Measurements from ENCODE around the gene MR1.
A peak's percentile ranks its signal among the peaks of the same experiment; 100 is the strongest.

The MR1 gene

DNA sequence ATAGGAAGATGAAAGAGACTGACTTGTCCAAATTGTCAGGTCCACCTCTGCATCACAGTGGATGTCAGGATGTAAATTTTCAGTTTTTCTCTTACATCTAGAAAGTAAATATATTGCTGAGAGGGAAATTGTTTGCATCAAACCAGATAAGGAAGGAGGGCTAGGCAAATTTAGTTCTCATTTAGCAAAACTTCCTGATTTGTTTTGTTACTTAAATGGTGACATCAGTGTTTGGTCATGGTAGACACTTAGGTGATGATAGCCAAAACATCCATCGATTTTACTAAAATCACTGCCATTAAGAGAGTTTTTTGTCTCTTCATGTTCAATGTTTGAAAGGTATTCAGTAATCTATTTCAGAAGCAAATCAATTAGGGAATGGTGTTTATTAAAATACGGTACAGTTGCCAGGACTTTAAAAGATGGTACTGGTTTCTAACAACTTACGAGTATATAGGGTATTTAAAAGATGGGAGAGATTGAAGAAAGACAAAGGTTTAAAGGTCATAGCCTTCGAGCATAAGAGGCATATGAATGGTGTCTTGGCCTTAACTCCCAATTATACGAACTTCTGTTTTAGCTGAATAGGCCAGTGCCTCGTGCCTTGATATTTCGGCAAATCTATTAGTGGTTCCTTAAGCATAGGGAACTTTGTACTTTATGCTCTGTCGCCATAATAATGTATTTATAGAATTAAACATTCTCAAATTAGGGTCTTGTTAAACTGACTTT, 57.7 kb downstream of the MR1 start:
- no peak for DNase-seq

DNA sequence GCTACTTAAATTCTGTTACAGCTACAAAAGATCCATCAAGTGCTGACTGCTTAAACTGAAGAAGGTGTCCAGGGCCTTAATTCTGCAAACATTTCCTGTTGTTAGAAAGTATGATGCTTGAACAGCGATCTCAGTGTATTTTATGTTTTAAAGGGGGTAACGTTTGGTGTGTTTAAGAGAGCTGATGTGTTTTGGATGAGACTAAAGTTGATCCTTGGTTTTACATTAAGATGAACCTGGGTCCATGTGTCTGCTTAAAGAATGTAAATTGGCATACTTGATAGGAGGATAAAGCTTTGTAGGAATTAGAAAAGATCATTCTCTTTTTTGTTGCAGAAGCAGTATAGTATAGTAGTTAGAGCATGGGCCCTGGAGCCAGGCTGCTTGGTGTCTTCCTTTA, 58.3 kb downstream of the MR1 start:
- DNase-seq = no peak

DNA sequence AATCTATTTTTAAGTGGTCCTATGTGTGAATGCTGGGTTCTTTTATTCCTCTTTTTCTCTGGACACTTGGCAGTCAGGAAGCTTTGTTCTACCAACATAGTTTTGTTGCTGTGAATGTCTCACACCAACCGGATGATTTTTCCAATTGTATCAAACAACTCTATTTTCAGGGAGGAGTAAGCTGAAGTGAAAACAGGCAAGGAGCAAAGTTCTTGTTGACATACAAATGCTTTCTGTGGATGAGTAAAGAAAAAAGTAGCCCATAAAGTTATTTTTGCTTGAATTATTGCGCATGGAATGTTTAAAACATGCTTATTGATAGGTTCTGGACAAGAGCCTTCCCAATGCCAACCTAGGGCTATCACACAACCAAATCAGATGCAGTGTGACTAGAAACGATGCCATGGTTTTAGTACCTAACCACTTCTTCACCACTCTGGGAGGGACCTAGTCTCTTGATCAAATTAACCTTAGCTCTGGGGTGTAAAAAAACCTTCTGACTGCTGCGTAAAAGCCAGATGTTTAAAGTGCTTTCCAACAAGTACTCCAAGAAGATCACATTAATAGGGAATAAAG, 59.2 kb downstream of the MR1 start:
- DNase-seq = no peak

DNA sequence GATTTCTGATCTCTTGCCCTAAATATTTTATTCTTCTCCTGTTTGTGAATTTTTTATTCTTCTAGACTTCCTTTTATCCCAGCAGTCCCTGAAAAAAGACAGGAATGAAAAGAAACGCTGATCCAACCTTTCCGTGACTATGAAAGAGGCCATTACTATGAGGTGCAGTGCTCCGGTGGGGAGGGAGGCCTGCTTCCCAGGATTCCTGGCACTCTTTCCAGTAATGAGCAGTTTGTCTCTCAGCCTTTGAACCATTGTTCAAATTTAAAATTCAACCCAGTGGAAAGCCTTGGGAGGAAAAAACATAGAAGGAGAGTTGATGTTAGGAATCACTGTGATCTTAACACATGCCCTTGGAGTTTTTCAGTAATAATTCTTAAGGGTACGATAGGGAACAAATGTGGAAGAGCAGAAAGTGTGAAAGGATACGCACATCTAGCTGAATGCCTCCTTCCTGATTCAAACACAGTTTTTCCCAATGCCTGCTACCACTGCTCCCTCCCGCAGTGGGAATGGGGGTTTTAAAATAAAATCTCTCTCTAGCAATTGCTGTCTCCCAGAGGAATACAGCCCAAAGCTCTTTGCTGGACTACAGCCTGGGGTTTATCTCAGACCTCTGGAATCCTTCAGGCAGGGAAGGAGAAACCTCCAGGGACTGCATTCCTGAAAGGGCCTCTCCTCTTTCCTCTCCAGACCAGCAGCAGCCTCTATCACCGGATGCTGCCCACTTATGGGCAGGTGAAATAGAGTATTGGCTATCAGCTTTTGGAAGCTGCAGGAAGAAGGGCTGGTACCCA, 60.8 kb downstream of the MR1 start:
- DNase-seq = no peak

DNA sequence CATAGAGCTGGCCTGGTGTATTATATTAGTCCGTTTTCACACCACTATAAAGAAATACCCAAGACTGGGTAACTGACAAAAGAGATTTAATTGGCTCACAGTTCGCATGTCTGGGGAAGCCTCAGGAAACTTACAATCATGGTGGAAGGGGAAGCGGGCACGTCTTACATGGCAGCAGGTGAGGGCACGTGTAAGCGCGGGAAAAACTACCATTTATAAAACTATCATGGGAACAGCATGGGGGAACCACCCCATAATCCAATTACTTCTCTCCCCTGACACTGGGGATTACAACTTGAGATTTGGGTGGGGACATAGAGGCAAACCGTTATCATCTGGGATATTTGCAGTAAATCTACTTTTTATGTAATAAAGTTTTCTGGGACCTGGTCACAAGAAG, 61.5 kb downstream of the MR1 start:
- no peak for DNase-seq

DNA sequence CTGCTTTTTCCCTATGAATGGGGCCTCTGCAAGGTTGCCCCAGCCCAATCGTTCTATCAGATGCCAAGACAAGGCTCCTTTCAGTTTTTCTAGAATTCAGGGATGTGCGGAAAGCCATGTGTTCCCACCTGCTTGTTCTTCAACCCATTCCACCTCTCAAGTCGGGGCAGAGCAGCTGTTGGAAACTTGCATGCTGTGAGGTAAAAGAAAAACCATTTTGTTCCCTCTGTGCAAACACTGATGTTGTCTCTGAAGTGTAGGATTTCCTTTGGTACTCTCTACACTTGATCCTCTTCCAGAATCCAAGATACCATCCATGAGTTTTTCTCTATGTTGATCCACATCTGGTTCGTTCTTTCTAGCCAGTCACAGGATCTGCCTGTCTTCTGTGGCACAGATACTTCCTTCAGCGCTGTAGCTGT, 62.0 kb downstream of the MR1 start:
- DNase-seq = no peak

DNA sequence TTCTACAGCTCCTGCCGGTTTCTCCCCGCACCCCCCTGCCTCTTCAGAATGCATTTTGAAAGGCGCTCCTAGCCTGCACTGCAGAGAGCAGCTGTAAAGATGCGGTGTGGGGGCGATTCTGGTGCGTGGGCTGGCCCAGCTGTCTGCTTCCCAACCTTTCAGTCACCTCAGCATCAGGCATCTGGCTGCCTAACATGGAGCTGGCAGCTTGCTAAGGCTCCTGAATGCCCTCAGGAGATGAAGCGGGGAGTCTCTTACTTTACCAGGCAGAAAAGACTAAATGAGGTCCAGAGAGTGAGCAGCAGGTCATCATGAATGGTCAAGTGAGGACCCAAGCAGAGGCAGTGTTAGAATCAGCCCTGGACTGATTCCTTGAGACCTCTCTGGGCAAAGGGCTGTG, 63.5 kb downstream of the MR1 start:
- no peak for DNase-seq

DNA sequence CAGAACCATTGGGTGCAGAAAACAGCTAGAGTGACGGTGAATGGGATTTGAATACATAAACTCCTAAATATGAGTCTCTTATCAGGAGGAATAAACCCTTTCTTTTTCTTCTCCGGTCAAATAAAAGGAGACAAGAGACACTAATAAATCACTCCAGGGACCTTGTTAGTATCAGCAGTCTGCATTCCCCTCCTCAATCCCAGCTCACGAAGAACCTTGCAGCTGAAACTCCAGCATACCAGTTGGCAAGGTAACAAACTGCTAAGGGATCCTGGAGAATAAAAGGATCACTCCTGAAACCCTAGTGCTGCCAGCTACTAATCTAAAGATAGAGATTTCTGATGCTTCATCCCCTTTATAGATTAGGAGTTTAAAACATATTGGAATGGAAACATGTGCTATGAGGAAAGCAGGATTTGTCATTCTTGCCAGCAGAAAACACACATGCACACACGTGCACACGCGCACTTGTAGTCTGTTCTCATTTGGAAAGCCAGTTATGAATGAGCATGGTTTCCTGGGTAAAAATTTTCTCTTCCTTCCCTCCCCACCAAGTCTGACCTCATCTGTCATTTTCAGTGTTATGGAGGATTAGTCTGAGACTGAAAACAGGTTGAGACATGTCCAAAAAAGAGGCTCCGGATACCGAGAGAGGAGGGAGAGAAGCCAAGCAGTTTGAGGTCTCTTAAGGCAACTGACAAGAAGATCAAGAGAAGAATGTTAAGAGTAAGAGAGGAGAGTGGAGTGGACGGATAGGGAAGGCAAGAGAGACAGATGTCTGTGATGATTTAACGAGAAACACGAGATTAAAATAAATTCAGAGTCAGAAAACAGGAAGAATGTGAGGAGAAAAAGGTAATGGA, 65.6 kb downstream of the MR1 start:
- no peak for DNase-seq

DNA sequence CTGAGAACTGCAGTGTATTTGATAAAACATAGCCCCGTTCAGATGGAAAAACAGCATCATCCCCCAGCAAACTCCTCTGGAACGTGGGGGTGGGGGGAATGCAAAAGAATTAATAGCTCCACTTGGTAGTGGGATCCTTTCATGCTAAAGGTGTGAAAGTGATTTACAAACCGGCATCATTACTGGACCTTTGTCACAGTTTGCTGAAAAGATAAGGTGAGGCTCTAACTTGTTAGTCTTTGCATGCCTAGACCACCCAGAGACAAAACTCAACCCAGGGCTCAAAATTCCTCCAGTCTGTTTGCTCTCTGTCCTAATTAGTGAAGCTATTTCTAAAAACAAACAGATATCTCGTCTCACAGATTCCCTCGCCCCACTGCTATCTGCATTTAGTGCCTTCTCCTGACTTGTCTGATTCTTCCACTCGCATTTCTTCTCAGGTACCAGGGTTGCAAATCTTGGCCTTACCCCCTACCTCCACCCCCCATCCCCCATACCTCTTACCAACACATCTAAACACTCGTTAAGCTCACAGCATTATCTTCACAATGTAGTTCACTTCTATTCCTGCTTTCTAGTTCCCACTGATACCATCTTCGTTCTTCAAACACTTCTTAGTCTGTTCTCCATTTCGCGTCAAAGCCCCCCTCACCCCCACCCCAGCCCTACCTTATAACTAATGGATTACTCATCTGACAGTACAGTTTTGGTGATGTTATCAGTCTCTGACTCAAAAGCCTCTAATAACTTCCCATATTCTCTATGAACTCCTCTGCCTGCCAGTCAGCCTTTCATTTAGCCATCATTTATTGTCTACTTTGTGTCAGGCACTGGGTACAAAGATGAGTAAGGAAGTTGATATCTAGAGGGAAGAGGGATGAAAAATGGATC, 66.5 kb downstream of the MR1 start:
- no peak for DNase-seq

DNA sequence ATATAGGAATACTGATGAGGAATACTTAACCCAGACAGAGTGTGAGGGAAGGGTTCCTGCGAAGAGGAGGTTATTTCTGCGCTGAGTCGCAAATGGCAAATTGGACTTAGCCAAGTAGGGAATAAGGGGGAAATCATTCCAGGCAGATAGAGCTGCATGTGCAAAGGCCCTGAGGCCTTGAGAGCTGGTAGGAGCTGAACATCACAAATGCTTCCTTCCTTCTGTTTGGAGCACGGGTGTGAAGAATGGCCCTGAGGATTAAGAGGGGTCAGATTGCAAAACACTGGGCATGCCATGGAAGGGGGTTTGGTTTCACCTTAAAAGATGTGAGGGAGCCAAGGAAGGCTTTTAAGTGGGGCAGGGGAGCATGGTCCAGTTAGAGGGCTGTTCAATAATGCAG, 67.2 kb downstream of the MR1 start:
- no peak for DNase-seq

DNA sequence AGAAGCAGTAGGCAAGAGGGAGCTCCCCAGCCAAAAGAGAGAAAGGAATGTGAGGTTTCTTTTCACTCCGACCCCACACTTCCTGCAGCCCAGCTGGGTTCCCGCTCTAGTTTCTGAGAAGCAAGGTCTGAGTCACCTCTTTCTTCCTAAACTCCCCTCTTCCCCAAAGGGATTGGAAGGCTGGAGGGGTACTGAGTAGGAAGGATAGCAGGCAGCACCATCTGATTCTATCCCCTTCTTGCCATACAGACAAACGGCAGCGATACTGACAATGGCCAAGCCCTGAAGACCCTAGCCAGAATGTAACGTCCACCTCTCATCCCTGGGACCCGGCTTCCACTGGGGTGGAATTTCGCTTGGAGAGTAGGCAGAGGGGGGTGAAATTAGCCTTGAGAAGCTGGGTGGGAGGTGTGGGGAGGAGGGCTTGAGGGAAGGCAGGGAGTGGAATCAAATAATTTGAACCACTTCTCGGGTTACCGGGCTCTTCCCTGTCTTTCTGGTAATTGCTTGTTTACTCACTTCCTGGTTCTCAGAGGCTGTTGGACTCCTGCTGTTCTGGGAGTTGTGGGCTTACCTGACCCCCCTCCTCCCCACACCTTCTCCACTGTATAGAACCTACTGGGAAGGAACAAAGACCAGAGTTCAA, 67.9 kb downstream of the MR1 start:
- no peak for DNase-seq

DNA sequence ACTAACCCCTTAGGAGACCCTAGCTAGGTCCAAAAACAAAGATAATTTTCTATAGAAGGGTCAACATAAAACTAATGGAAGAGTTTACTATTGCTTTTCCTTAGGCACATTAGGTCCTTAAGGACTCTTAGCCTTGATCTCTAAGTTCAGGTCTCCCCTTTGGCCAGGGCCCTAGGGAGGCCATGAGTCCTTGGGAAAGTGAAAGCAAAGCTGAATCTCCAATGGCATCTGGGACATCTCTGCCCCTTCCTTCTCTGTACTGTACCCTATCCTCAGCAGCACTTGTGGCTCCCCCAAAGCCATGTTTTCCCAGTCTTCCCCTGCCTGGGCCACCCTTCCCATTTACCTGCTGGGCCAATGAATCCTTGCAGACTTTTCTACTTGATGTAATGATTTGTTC, 69.1 kb downstream of the MR1 start:
- no peak for DNase-seq

DNA sequence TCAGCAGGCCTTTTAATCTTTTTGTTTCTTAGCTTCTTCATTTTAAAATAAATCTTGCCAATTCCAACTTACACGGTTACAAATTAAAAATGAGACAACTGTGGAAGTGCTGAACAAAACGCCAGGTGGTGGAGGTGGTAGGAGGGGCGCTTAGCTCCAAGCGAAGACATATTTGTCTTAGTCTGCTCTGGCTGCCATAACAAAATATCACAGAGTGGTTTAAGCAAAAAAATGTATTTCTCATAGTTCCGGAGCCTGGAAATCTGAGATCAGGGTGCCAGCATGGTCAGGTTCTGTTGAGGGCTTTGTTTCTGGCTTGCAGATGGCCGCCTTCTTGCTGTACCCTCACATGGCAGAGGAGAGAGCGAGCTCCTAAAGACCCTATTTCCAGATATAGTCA, 69.6 kb downstream of the MR1 start:
- DNase-seq = no peak

DNA sequence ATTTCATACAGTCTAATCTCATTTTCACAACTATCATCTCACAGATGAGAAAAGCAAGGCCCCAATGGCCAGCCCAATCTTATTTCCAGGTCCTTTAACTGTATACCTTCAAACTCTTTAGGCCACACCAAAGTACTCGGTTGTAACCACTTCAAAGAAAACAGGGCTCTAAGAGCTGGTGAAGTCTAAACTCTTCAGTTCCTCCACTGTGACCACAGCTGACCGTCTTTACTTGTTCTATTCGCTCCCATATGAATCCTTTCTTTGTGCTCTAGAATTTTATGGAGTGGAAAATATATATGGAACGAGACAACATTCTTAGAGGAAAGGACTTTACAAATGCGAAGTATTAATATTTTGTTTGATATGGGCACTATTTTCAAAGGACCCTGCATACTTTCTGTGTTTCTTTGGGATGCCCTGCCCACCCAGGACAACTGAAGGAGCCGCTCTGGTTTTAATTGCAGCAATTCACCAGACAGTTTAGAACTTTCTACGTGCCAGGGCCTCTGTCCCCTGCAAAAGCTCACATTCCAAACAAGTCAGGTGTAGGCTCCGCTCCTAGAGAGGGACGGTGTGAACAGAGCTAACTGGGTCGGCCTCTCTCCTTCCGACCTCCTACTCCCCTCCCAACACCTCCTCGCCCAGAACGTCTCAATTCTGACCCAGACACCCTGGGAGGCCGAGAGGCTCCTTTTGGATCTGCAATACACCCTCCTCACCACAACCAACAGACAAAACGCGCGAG, 70.4 kb downstream of the MR1 start:
- peak in 2 of 14 donors; percentile 26 to 37 for DNase-seq

DNA sequence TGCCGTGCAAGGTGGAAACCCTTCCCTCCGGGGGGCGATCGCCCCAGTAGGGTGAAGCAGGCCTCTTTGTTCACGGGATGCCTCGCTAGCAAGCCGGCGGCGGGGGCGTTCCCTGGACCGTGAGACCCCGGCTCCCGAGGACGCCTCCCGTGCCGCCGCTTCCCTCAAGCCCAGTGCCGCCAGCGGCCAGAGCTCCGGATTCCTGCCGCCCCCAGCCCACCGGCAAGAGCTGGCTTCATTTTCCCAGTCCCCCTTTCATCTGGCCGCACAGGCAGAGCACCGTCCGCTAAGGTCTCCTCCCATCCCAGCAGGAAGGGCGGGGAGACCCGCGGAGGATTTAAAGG, 71.0 kb downstream of the MR1 start:
- peak in 4 of 14 donors; percentile 35 to 69 (median 60) for DNase-seq

DNA sequence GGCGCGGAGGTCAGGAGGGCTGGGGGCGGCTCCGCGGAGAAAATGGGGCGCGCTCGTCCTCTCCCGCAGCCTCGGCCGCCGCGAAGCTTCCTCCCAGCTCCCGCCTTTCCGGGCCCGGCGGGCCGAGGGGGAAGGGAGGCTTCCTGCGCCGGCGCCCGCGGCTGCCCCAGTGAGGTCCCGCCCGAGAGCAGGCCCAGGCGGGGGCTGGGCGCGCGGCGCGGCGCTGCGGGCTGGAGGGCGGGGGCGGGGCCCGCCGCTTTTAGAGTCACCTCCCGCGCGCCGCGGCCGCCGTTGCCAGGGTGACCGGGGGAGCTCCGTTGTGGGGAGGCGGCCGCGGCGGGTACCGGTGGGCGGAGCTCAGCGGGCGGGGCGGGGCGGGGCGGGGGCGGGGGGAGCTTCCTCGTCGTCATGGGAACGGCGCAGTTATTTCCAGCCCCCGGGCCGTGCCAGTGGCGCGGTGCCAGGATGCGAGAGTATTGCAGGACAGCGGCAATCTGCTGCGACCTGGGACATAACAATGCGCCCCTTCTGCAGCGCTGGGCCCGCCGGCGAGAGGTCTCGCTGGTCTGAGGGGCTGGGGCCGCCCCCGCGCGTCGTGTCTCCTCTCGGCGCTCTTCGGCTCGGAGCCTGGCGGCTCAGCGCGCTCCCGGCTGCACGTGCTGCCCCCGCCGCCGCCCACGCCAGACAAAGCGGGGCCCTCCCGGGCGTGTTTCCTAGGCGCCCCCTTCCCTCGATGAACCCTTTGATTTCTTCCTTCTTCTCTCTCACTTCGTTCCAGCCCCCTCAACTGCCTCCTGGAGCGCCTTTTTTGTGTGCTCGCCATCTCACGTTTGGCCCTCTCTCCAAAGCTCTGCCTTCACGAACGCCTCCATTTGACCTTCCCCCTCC, 71.6 kb downstream of the MR1 start:
- DNase-seq = peak; percentile 27 to 95 (median 81)

DNA sequence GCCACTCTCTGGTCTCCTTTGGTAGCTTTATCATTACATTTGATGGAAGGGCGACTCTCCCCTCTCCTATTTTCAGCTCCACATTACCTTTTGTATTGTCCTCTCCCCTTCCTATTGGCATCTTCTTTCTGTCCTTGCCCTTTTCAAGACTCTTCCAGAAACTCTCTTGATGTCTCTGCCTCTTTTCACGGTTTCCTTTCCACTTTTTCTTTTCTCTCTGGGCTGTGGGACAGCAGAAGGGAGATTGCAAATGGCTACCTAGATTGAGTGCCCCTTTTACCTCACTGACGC, 72.2 kb downstream of the MR1 start:
- DNase-seq = no peak

DNA sequence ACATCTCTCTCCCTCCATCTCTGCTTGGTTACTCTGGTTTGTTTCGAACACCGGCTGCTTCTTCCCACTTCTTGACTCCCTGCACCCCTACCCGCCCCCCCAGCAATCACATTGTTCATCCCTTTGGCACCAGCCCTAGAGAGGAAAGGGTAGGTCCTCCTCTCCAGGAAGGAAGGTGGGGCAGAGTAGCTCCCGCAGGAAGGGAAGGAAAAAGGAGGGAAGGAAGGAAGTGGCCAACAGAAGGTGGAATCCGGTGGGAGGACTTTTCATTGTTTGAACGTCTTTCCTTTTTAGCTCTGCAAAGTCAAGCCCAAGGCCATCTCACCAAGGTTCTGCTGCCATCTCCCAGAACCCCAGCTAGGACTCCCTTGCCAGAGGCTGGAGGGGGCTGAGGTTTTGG, 72.7 kb downstream of the MR1 start:
- no peak for DNase-seq

DNA sequence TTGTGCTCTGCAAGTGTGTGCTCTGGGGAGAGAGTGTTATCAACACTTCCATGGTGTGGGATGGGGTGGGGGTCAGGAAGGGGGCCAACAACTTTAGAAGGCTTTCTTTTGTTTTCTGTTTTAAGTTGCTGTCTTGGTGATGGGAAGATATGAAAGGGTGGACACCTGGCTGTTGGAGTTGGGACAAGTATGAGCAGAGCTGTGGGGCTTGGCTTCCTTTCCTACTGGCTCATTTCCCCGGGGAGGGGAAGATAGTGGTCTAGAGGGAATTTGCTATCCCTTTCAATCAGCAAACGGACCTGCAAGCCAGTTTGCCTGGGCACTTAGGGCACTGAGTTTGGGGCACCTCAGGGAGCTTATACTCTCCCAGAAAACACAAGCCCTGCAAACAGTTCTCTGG, 73.9 kb downstream of the MR1 start:
- DNase-seq = no peak
